PC-9 (cell line): Measurements from ENCODE around the gene CD2BP2. TPM values are rescaled to one million over a fixed set of nuclear protein-coding genes. Genes with fewer than 3 reads are reported as not detected.
A peak's percentile ranks its signal among the peaks of the same experiment; 100 is the strongest.

Experiments
- BruUV-seq: library from RNA; stranded (reverse); fragments of 400-500 nt; replicated peaks from 2 replicates; lab custom pipeline; 2021; lab: Mats Ljungman, UMichigan
- CTCF ChIA-PET: fragments of 300-600 bp; sonication (Branson Sonifier 250); formaldehyde crosslinking; loops from one replicate; lab custom pipeline; 2022; ENCODE audit warnings: antibody characterized with exemption; lab: Charles Lee
- POLR2A ChIA-PET: fragments of 300-600 bp; sonication (Branson Sonifier 250); formaldehyde crosslinking; loops from one replicate; lab custom pipeline; 2022; ENCODE audit warnings: antibody characterized with exemption; ENCODE audit not compliant: unreplicated experiment; lab: Charles Lee
- DNase-seq, 2 experiments: peaks; one replicate each; pipeline versions ENCODE4 v3.0.0 to v3.0.0-alpha.2; 2015 to 2022; ENCODE audit warnings: mixed read lengths in 1 of 2
- H2AFZ ChIP-seq: fragments of 200-600 bp; sonication (generic); 2 replicates; pipeline ENCODE4 v1.8.1; 2017; ENCODE audit warnings: antibody characterized with exemption
- H3F3A ChIP-seq: fragments of 200-600 bp; sonication (generic); 2 replicates; pipeline ENCODE4 v1.8.1; 2017; ENCODE audit warnings: antibody characterized with exemption, mild to moderate bottlenecking, low read depth; ENCODE audit not compliant: insufficient read depth
- H3K27ac ChIP-seq: fragments of 200-600 bp; sonication (generic); 2 replicates; pipeline ENCODE4 v1.6.1; 2016; ENCODE audit warnings: mixed run types
- H3K27me3 ChIP-seq: fragments of 200-600 bp; sonication (generic); 2 replicates; pipeline ENCODE4 v1.6.1; 2016; ENCODE audit warnings: low read depth, mixed run types; ENCODE audit not compliant: insufficient read depth
- H3K36me3 ChIP-seq: fragments of 200-600 bp; sonication (generic); 2 replicates; pipeline ENCODE4 v1.6.1; 2016; ENCODE audit warnings: low read depth, mixed run types
- H3K4me1 ChIP-seq: fragments of 200-600 bp; sonication (generic); replicated peaks from 2 replicates; pipeline ENCODE4 v1.6.1; 2016; ENCODE audit warnings: mixed run types; ENCODE audit not compliant: insufficient read depth
- H3K4me2 ChIP-seq: fragments of 200-600 bp; sonication (generic); 2 replicates; pipeline ENCODE4 v1.6.1; 2017; ENCODE audit warnings: mixed run types
- H3K4me3 ChIP-seq: fragments of 200-600 bp; sonication (generic); 2 replicates; pipeline ENCODE4 v1.6.1; 2016; ENCODE audit warnings: mixed run types
- H3K79me2 ChIP-seq: fragments of 200-600 bp; sonication (generic); 2 replicates; pipeline ENCODE4 v1.6.1; 2017; ENCODE audit warnings: low read depth, mixed run types
- H3K9me2 ChIP-seq: fragments of 200-600 bp; sonication (generic); 2 replicates; pipeline ENCODE4 v1.8.1; 2017; ENCODE audit warnings: mild to moderate bottlenecking; ENCODE audit not compliant: insufficient read depth
- H3K9me3 ChIP-seq: fragments of 200-600 bp; sonication (generic); 2 replicates; pipeline ENCODE4 v1.8.1; 2016; ENCODE audit warnings: low read depth; ENCODE audit not compliant: insufficient read depth
- H4K20me1 ChIP-seq: fragments of 200-600 bp; sonication (generic); 2 replicates; pipeline ENCODE4 v1.8.1; 2017; ENCODE audit not compliant: insufficient read depth
- EZH2 ChIP-seq: fragments of 200-600 bp; sonication (generic); IDR thresholded peaks from 2 replicates; pipeline ENCODE4 v1.8.0; 2017; ENCODE audit warnings: antibody characterized with exemption, low read depth
- intact Hi-C: fragments of 100-400 bp; cut with micrococcal nuclease; formaldehyde crosslinking; loops from one replicate; pipeline ENCODE4 v1.10.0; 2022; ENCODE audit not compliant: unreplicated experiment
- total RNA-seq: library from RNA; stranded (reverse); gene quantifications from 2 replicates; pipeline ENCODE4 v1.2.3, GENCODE V29; 2021
- TF ChIP-seq, protein P1 (sequence below): fragments of 200-600 bp; sonication (generic); conservative IDR thresholded peaks from 2 replicates; pipeline ENCODE4 v1.6.1; 2017; ENCODE audit warnings: mixed run types, antibody characterized with exemption, mild to moderate bottlenecking, moderate library complexity

CD2BP2 gene
- total RNA-seq, 1 experiment from 2014 or later: 84.6 TPM

DNA sequence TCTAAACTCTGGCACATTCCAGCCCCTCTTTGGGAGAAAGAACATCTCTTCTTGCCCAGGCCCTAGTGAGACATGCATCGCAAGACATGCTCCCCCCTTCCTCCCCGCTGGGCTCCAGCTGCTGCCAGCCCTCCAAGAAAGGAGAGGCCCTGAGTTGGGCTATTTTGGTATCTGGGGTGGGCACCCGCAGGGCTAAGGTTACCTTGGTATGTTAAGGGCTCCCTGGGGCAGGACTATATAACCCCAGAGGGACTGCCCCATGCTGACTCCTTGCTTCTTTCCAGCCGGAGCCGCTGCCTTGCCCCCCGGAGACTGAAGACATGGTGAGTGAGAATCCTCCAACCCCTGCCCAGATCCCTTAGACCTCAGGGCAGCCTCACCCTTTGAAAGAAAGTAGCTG, 19.4 kb upstream of the CD2BP2 start, which contains the start of gene MYL11:
Gene MYL11, plus strand, starts transcription at position 265 of the 400 bp plus-strand sequence. Its CDS starts 56 bp downstream, at position 321.
- Histone ChIP-seq H3K27me3 (no peaks in the 10 kb centered on the region), H3K4me3 (no peak within 1 kb of the TSS), H3K9me3 (no peaks in the 10 kb centered on the region), H3K79me2 (peaks cover 9% of the 10 kb centered on the region), H4K20me1 (0 out of 2 replicates have a peak, but pooled peaks cover under 1% of the 10 kb centered on the region), H3K4me1 (peaks cover 20% of the 10 kb centered on the region), H3K9me2 (no peaks in the 10 kb centered on the region), H3F3A (peaks cover 25% of the 10 kb centered on the region), H3K36me3 (no peaks in the 10 kb centered on the region), H3K27ac (no peak within 1 kb of the TSS), H3K4me2 (no peak within 1 kb of the TSS), H2AFZ (no peak within 1 kb of the TSS)
- CTCF ChIA-PET: no interaction called here
- no peak for DNase-seq
- POLR2A ChIA-PET: no interaction called here
- no peak for TF ChIP-seq EZH2
- TF ChIP-seq, protein P1, sequence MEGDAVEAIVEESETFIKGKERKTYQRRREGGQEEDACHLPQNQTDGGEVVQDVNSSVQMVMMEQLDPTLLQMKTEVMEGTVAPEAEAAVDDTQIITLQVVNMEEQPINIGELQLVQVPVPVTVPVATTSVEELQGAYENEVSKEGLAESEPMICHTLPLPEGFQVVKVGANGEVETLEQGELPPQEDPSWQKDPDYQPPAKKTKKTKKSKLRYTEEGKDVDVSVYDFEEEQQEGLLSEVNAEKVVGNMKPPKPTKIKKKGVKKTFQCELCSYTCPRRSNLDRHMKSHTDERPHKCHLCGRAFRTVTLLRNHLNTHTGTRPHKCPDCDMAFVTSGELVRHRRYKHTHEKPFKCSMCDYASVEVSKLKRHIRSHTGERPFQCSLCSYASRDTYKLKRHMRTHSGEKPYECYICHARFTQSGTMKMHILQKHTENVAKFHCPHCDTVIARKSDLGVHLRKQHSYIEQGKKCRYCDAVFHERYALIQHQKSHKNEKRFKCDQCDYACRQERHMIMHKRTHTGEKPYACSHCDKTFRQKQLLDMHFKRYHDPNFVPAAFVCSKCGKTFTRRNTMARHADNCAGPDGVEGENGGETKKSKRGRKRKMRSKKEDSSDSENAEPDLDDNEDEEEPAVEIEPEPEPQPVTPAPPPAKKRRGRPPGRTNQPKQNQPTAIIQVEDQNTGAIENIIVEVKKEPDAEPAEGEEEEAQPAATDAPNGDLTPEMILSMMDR: no peak
- no TSS peak for BruUV-seq
- intact Hi-C loops: no loop called here

DNA sequence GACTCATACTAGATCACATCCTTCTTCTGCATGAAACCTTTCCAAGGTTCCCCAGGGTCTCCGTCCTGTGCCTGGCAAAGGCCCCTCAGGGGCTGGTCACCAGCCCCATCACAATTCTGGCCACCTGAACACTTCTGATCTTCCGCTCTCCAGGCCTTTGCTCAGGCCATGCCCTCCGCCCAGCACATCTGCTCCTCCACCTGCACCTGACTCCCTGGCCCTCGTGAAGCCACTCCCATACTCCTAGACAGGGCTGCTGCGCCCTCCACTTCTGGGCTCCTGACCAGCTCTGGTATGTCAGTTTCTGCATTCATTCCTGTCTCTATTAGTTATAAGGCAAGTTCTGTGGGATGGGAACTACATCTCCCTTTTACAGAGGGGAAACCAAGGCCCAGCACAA, 17.6 kb upstream of the CD2BP2 start:
- no peaks in the 10 kb centered on the region for H3K36me3 ChIP-seq
- peaks cover 21% of the 10 kb centered on the region for H3F3A ChIP-seq
- CTCF ChIA-PET: no interaction called here
- peaks cover 19% of the 10 kb centered on the region for H4K20me1 ChIP-seq
- H3K27ac ChIP-seq: no peak overlapping the region
- peaks cover 22% of the 10 kb centered on the region for H3K4me1 ChIP-seq
- H3K9me3 ChIP-seq: no peaks in the 10 kb centered on the region
- no peak overlapping the region for H3K4me3 ChIP-seq
- no peaks in the 10 kb centered on the region for H3K9me2 ChIP-seq
- H3K27me3 ChIP-seq: no peaks in the 10 kb centered on the region
- H3K4me2 ChIP-seq: no peak overlapping the region
- POLR2A ChIA-PET: no interaction called here
- BruUV-seq: no TSS peak
- TF ChIP-seq EZH2: no peak
- TF ChIP-seq, protein P1: no peak
- peaks cover 21% of the 10 kb centered on the region for H3K79me2 ChIP-seq
- intact Hi-C loops: no loop called here
- no peak for DNase-seq
- no peak overlapping the region for H2AFZ ChIP-seq

DNA sequence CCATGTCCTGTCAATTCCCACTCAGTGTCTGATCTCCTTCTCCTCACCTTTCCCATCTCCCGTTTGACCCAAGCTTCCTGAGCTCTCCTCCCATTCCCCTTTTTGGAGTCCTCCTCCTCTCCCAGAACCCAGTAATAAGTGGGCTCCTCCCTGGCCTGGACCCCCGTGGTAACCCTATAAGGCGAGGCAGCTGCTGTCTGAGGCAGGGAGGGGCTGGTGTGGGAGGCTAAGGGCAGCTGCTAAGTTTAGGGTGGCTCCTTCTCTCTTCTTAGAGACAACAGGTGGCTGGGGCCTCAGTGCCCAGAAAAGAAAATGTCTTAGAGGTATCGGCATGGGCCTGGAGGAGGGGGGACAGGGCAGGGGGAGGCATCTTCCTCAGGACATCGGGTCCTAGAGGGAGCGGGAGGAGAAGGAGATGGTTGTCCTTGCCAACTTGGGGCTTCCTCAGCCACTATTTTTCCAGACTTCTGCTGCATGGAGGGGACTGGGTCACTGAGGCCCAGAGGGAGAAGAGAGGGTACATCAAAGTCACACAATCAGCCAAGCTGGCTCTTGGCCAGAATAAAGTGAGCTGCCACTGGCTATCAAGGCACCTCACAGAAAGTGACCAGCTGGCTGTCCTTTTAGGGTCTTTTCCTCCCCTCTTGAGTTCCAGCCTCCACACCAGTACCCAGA, 17.1 kb upstream of the CD2BP2 start:
- ChIA-PET POLR2A (interaction anchor here (0.6 kb wide), 1 partner anchor 339 kb away, joined by 4 read pairs; no protein-coding TSS in a partner anchor), CTCF (interaction anchor here (1.5 kb wide), 1 partner anchor 17 kb away, joined by 4 read pairs; the partner anchor contains the start of gene CD2BP2)
- no peak overlapping the region for H3K27ac ChIP-seq
- peaks cover 15% of the 10 kb centered on the region for H3F3A ChIP-seq
- no peaks in the 10 kb centered on the region for H3K9me2 ChIP-seq
- no peak overlapping the region for H2AFZ ChIP-seq
- peaks cover 27% of the 10 kb centered on the region for H3K79me2 ChIP-seq
- 0 out of 2 replicates have a peak, but pooled peaks cover 1% of the 10 kb centered on the region for H3K36me3 ChIP-seq
- H3K4me2 ChIP-seq: 0 out of 2 replicates have a peak overlapping the region, but pooled peaks have one; percentile 79
- H3K27me3 ChIP-seq: no peaks in the 10 kb centered on the region
- intact Hi-C loops: no loop called here
- no TSS peak for BruUV-seq
- H3K4me1 ChIP-seq: peaks cover 26% of the 10 kb centered on the region
- TF ChIP-seq EZH2: no peak
- TF ChIP-seq, protein P1: no peak
- no peaks in the 10 kb centered on the region for H3K9me3 ChIP-seq
- no peak overlapping the region for H3K4me3 ChIP-seq
- no peak for DNase-seq
- peaks cover 25% of the 10 kb centered on the region for H4K20me1 ChIP-seq
